Astrocyte (in vitro differentiated cells and primary cell): ENCODE results near the gene CHDH. TPM values are rescaled to one million over a fixed set of nuclear protein-coding genes. Genes with fewer than 3 reads are reported as not detected.

Source experiments
- DNase-seq: peaks from one replicate; pipeline ENCODE4 v3.0.0-alpha.2; 2010; ENCODE audit warnings: low read depth
- FAIRE-seq: peaks from 2 replicates; lab custom pipeline; 2011; peaks lifted over from hg19 to GRCh38; lab: Jason Lieb, UNC
- H2AFZ ChIP-seq: 2 replicates; pipeline ENCODE4 v1.6.0; 2012; ENCODE audit warnings: low read depth, low read length, inconsistent platforms
- H3K27ac ChIP-seq: 2 replicates; pipeline ENCODE4 v1.5.1; 2011; ENCODE audit warnings: low read depth, low read length, inconsistent platforms
- H3K27me3 ChIP-seq: 2 replicates; pipeline ENCODE4 v1.6.0; 2011; ENCODE audit warnings: low read length, inconsistent platforms; ENCODE audit not compliant: insufficient read depth
- H3K36me3 ChIP-seq: 2 replicates; pipeline ENCODE4 v1.5.1; 2011; ENCODE audit warnings: low read length, inconsistent platforms; ENCODE audit not compliant: insufficient read depth
- H3K4me1 ChIP-seq: 2 replicates; pipeline ENCODE4 v1.5.1; 2011; ENCODE audit warnings: low read length, inconsistent platforms; ENCODE audit not compliant: insufficient read depth
- H3K4me2 ChIP-seq: 2 replicates; pipeline ENCODE4 v1.6.0; 2012; ENCODE audit warnings: low read length, inconsistent platforms
- H3K4me3 ChIP-seq: 2 replicates; pipeline ENCODE4 v1.5.1; 2011; ENCODE audit warnings: low read depth, mild to moderate bottlenecking, low read length, inconsistent platforms; ENCODE audit not compliant: insufficient read depth
- H3K79me2 ChIP-seq: 2 replicates; pipeline ENCODE4 v1.6.0; 2012; ENCODE audit warnings: mild to moderate bottlenecking, low read length, inconsistent platforms; ENCODE audit not compliant: insufficient read depth
- H3K9ac ChIP-seq: 2 replicates; pipeline ENCODE4 v1.6.0; 2012; ENCODE audit warnings: mild to moderate bottlenecking, low read length, inconsistent platforms
- H3K9me3 ChIP-seq: 2 replicates; pipeline ENCODE4 v1.5.1; 2012; ENCODE audit warnings: low read depth, mild to moderate bottlenecking, low read length, inconsistent platforms; ENCODE audit not compliant: insufficient read depth
- H4K20me1 ChIP-seq: 2 replicates; pipeline ENCODE4 v1.6.0; 2012; ENCODE audit warnings: low read length, inconsistent platforms; ENCODE audit not compliant: insufficient read depth
- H3K27ac Mint-ChIP-seq: one replicate; pipeline ENCODE4 v1.8.0; 2021; ENCODE audit warnings: mild to moderate bottlenecking, mixed read lengths; ENCODE audit not compliant: unreplicated experiment
- H3K27me3 Mint-ChIP-seq: one replicate; pipeline ENCODE4 v1.8.0; 2021; ENCODE audit warnings: low read depth, mixed read lengths; ENCODE audit not compliant: unreplicated experiment
- H3K36me3 Mint-ChIP-seq: one replicate; pipeline ENCODE4 v1.8.0; 2021; ENCODE audit warnings: low read depth, mixed read lengths; ENCODE audit not compliant: unreplicated experiment
- H3K4me1 Mint-ChIP-seq: one replicate; pipeline ENCODE4 v1.8.0; 2021; ENCODE audit warnings: low read depth, mixed read lengths; ENCODE audit not compliant: unreplicated experiment
- H3K4me3 Mint-ChIP-seq: one replicate; pipeline ENCODE4 v1.8.0; 2021; ENCODE audit warnings: mild to moderate bottlenecking, moderate library complexity, mixed read lengths; ENCODE audit not compliant: unreplicated experiment
- H3K9me3 Mint-ChIP-seq: one replicate; pipeline ENCODE4 v1.8.0; 2021; ENCODE audit warnings: mild to moderate bottlenecking, mixed read lengths; ENCODE audit not compliant: unreplicated experiment
- CTCF ChIP-seq: IDR thresholded peaks from 2 replicates; pipeline ENCODE4 v1.5.1; 2011; ENCODE audit warnings: low read depth, mild to moderate bottlenecking, inconsistent platforms, low read length, moderate library complexity; ENCODE audit not compliant: insufficient read depth
- EZH2 ChIP-seq: IDR thresholded peaks from 2 replicates; pipeline ENCODE4 v1.6.1; 2012; ENCODE audit warnings: mild to moderate bottlenecking, low read length, inconsistent platforms; ENCODE audit not compliant: insufficient read depth
- total RNA-seq: library from RNA; stranded (reverse); gene quantifications from 2 replicates; pipeline ENCODE4 v1.2.1, GENCODE V29; 2021

CHDH gene
- total RNA-seq, 1 donor from 2014 or later = 0.48 TPM

- Mint-ChIP-seq H3K36me3 (no peaks in the 10 kb centered on the region), H3K27ac (no peak overlapping the region), H3K9me3 (no peaks in the 10 kb centered on the region), H3K4me3 (no peak overlapping the region), H3K27me3 (no peaks in the 10 kb centered on the region), H3K4me1 (peaks cover 17% of the 10 kb centered on the region)
- TF ChIP-seq CTCF = no peak
- no peak for TF ChIP-seq EZH2
- Histone ChIP-seq H3K27ac (no peak overlapping the region), H3K79me2 (no peaks in the 10 kb centered on the region), H4K20me1 (no peaks in the 10 kb centered on the region), H2AFZ (no peak overlapping the region), H3K9ac (no peak overlapping the region), H3K9me3 (no peaks in the 10 kb centered on the region), H3K36me3 (no peaks in the 10 kb centered on the region), H3K27me3 (no peaks in the 10 kb centered on the region), H3K4me2 (no peak overlapping the region), H3K4me3 (no peak overlapping the region), H3K4me1 (no peaks in the 10 kb centered on the region)
- DNase-seq (no peak), FAIRE-seq (no peak)
Observed at GRCh38 chr3:53824795-53825194, 21.4 kb downstream of the CHDH start.

- Histone ChIP-seq H4K20me1 (no peaks in the 10 kb centered on the region), H3K4me3 (no peak overlapping the region), H3K27ac (no peak overlapping the region), H3K36me3 (no peaks in the 10 kb centered on the region), H3K27me3 (no peaks in the 10 kb centered on the region), H2AFZ (no peak overlapping the region), H3K79me2 (no peaks in the 10 kb centered on the region), H3K9ac (no peak overlapping the region), H3K4me1 (no peaks in the 10 kb centered on the region), H3K9me3 (no peaks in the 10 kb centered on the region), H3K4me2 (no peak overlapping the region)
- H3K36me3 Mint-ChIP-seq = no peaks in the 10 kb centered on the region
- no peak for TF ChIP-seq CTCF
- no peak for TF ChIP-seq EZH2
- H3K27me3 Mint-ChIP-seq = no peaks in the 10 kb centered on the region
- FAIRE-seq = no peak
- H3K4me1 Mint-ChIP-seq = peaks cover 17% of the 10 kb centered on the region
- no peaks in the 10 kb centered on the region for H3K9me3 Mint-ChIP-seq
- H3K4me3 Mint-ChIP-seq = no peak overlapping the region
- no peak overlapping the region for H3K27ac Mint-ChIP-seq
- DNase-seq = no peak
Observed at GRCh38 chr3:53823956-53824657, 22.1 kb downstream of the CHDH start.
